GM10266 (cell line): ENCODE measurements around the gene CYP2S1.

Source experiments
- DNase-seq: peaks from one replicate; pipeline ENCODE4 v3.0.0; 2012; ENCODE audit errors: extremely low spot score
- TF ChIP-seq, protein P1 (sequence below): IDR thresholded peaks from 2 replicates; pipeline ENCODE4 v1.5.1; 2012; ENCODE audit warnings: mild to moderate bottlenecking, low read depth; ENCODE audit not compliant: control insufficient read depth, insufficient read depth; ENCODE audit errors: missing control alignments

Gene CYP2S1

DNA sequence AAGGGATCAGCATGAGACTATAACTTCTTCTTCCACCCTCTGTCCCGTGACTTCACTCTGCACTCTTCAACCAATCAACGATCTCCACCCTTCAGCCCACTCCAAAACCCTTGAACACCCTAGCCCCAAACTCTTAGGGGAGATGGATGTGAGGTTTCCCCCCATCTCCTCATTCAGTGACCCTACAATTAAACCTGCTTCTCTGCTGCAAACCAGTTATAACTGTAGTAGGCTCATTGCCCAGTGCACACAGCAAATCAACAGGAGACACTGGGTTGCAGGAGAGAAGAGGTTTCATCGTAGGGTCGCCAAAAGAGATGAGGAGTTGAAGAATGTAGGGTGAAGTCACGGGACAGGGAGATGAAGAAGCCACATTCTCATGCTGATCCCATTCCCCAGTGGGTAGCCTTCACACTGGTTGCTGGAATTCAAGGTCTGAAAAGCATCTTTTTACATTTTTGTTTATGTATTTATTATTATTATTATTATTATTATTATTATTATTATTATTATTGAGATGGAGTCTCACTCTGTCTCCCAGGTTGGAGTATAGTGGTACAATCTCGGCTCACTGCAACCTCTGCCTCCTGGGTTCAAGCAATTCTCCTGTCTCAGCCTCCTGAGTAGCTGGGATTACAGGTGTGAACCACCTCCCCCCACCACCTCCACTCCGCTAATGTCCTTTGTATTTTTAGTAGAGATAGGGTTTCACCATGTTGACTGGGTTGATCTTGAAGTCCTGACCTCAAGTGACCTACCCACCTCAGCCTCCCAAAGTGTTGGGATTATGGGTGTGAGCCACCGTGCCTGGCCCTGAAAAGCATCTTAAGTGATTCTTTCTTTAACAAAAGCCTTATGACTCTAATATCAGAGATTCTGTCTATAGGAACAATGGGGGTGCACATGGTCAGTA lies 5.8 kb upstream of the CYP2S1 start:
- no peak for DNase-seq

DNA sequence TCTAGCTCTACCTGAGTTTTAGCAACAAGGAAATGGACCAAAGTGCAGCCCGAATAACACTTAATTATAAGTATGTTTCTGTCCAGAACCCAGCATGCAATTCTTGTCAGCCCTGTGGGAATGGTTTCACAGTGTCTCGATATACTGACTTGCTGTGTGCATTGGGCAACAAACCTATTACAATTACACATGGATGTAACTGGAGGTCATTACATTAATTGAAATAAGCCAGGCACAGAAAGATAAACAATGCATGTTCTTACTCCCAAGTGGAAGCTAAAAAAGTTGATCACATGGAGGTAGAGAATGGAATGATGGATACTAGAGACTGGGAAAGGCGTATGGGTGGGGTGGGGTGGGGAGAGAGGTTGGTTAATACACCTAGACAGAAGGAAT lies 5.1 kb upstream of the CYP2S1 start:
- no peak for DNase-seq
- TF ChIP-seq, protein P1, sequence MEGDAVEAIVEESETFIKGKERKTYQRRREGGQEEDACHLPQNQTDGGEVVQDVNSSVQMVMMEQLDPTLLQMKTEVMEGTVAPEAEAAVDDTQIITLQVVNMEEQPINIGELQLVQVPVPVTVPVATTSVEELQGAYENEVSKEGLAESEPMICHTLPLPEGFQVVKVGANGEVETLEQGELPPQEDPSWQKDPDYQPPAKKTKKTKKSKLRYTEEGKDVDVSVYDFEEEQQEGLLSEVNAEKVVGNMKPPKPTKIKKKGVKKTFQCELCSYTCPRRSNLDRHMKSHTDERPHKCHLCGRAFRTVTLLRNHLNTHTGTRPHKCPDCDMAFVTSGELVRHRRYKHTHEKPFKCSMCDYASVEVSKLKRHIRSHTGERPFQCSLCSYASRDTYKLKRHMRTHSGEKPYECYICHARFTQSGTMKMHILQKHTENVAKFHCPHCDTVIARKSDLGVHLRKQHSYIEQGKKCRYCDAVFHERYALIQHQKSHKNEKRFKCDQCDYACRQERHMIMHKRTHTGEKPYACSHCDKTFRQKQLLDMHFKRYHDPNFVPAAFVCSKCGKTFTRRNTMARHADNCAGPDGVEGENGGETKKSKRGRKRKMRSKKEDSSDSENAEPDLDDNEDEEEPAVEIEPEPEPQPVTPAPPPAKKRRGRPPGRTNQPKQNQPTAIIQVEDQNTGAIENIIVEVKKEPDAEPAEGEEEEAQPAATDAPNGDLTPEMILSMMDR: no peak

More for the DNA sequence above, 5.8 kb upstream of the CYP2S1 start:
- TF ChIP-seq, protein P1: no peak

DNA sequence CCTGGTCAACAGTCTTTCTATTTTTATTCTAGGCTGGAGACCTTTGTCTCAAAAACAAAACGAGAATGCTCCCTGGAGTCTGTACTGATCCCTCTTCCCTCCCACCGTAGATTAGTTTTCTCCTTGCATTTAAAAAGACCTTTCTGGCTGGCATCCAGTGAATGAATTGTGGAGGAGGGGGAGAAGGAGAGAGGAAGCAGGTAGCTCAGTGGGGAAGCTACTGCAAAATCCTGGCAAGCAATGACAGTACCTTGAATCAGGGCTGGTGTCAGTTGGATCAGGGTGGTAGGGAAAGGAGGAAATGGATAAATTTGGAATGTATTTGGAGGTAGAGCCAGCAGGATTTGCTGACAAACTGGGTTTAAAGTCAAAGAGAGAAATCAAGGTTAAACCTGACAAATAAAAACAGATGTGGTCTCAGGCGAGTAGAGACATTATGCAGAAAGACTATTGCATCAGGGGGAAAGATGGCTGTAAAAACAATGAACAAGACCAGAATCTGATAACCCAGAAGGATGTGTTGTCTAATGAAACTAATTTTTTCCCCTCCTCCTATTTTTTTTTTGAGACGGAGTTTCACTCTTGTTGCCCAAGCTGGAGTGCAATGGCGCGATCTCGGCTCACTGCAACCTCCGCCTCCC lies 3.5 kb upstream of the CYP2S1 start:
- DNase-seq: no peak
- TF ChIP-seq, protein P1: no peak

DNA sequence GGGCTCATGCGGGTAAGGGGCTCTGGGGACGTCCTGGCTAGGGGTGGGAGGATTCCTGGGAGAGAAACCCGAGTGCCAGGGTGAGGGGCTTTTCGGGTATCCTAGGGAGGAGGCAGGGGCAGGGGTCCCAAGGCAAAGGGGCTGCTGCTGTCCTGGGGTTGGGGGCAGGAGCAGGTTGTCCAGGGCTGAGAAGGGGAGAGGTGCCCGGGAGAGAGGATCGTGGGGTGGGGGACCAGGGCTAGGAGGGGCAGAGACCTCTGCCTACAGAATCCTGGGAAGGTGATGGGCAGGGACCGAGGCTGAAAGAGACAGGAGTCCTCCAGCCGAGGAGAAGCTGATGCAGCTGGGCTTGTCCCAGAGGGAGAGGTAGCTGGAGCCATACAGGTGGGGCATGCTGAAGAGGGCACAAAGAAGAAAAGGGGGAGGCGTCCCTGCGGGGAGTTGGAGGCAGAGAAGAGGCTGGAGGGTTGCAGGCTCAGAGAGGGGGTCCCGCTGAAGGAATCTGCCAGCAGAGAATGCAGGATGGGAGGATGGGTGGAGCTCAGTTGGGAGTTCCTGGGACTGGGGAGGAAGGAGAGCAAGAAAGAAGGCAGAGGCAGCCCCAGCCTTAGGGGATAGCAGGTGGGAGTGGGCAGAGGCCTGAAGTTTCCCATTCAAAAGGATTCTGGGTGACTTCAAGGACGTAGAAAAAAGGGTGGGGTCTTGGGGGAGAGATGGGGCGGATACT lies 574 bp downstream of the CYP2S1 start:
- TF ChIP-seq, protein P1: no peak
- DNase-seq: no peak

DNA sequence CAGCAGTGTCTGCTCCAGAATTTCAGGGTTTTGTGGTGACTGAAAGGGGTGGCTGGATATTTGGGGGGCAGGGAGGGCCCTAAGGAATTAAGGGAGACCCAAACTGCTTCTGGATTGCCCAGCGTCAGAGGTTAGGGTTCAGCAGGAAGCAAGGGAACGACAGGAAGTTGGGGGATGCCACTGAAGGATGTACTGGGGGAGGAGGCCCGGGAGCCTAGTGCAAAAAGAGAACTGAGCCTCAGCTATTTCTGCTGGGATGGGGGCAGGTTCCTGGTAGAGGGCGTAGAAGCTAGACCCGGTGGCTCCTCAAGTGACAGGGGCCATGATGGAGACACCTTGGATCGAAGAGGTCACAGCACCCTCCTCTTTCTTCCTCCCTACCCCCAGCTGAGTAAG lies 1.1 kb downstream of the CYP2S1 start:
- DNase-seq: no peak
- TF ChIP-seq, protein P1: no peak

DNA sequence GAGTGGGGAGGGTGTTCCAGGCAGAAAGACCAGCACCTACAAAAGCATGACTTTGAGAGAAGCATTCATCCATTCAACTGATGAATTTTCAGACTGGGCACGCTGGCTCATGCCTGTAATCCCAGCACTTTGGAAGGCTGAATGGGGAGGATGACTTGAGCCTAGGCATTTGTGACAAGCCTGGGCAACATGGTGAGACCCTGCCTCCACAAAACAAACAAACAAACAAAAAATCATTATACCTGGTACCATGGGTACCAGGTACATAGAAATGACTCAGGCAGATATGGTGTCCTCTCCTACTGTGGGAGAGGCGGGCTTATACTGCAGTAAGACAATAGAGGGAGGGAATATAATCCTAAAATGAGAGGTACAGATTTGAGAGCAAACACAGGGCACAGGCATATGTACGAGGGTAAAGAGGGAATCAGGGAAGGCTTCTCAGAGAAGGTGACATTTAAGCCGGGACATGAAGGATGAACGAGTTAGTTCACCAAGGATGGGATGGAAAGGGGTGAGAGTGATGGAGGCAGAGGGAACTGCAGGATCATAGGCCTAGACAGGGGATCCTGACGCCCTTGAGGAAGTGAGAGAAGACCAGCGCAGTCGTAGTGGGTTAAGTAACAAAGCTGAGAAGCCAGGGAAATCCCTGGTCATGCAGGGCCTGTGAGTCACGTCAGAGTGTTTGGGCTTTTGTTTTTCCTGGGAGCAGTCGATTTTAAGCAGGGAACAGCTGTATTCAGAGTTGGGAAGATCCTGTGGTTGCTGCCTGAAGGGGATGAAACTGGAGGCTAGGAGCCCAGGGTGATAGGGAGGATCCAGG lies 2.9 kb downstream of the CYP2S1 start:
- TF ChIP-seq, protein P1: no peak
- peak; percentile 62 for DNase-seq
